GM10248 (cell line): ENCODE measurements around the gene BBS9.

Experiments used
- CTCF ChIA-PET: fragments of 300-600 bp; sonication (Branson Sonifier 250); formaldehyde crosslinking; extraction: SDS; loops from one replicate; lab custom pipeline; 2021; ENCODE audit warnings: antibody characterized with exemption; lab: Yijun Ruan, JAX
- POLR2A ChIA-PET: fragments of 350-650 bp; sonication (Branson Sonifier 250); formaldehyde crosslinking; extraction: SDS; loops from one replicate; lab custom pipeline; 2020; ENCODE audit warnings: antibody characterized with exemption; lab: Yijun Ruan, JAX
- DNase-seq: peaks from one replicate; pipeline ENCODE4 v3.0.0; 2012; ENCODE audit errors: extremely low spot score
- TF ChIP-seq, protein P1 (sequence below): IDR thresholded peaks from 2 replicates; pipeline ENCODE4 v1.5.1; 2012; ENCODE audit warnings: mild to moderate bottlenecking, low read depth; ENCODE audit errors: extremely low read depth, missing control alignments, control extremely low read depth

The BBS9 gene

DNA sequence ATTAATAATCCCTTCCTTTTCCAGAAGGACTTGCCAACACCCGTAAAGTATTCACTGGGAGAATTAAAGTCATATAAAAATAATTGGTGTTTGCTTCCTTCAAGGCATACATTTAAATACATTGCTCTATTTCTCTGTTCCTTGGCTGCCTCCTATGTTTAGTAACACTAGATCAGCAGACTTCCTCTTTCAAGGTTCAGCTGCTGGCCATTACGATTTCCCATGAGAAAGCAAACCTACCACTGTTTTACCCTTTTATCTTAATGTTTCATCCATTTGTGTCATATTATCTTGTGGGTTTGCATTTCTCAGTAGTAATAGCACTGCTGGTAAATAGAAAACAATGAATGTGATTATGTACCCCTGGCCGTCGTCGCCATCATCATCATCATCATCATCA, 462.1 kb downstream of the BBS9 start:
- POLR2A ChIA-PET, result no interaction called here
- DNase-seq, result no peak
- CTCF ChIA-PET, result interaction anchor here (1.5 kb wide), 1 partner anchor 32 kb away, joined by 3 read pairs; no protein-coding TSS in a partner anchor
- TF ChIP-seq, protein P1, sequence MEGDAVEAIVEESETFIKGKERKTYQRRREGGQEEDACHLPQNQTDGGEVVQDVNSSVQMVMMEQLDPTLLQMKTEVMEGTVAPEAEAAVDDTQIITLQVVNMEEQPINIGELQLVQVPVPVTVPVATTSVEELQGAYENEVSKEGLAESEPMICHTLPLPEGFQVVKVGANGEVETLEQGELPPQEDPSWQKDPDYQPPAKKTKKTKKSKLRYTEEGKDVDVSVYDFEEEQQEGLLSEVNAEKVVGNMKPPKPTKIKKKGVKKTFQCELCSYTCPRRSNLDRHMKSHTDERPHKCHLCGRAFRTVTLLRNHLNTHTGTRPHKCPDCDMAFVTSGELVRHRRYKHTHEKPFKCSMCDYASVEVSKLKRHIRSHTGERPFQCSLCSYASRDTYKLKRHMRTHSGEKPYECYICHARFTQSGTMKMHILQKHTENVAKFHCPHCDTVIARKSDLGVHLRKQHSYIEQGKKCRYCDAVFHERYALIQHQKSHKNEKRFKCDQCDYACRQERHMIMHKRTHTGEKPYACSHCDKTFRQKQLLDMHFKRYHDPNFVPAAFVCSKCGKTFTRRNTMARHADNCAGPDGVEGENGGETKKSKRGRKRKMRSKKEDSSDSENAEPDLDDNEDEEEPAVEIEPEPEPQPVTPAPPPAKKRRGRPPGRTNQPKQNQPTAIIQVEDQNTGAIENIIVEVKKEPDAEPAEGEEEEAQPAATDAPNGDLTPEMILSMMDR, result no peak

DNA sequence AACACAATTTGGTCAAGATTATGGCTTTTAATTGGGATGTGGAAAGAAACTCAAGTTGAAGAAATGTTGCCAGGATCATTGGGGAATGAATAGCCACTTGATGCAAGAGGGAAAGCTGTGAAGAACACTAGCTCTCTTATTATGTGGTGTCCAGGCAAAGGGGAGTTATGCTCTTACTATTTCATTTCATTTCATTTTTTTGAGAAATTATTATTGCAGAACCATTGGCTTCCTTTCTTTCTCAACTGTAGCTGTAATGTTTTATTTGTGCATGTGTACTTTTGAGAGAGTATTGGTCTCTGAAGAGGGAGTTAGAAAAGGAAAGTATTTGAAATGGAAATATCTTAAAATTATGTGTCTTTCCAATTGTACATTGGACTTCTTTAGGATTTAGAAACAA, 463.4 kb downstream of the BBS9 start:
- no peak for DNase-seq
- ChIA-PET POLR2A (no interaction called here), CTCF (interaction anchor here (1.2 to 1.5 kb wide), 2 partner anchors 22 to 33 kb away, joined by 3 read pairs; no protein-coding TSS in a partner anchor)
- TF ChIP-seq, protein P1, result no peak

DNA sequence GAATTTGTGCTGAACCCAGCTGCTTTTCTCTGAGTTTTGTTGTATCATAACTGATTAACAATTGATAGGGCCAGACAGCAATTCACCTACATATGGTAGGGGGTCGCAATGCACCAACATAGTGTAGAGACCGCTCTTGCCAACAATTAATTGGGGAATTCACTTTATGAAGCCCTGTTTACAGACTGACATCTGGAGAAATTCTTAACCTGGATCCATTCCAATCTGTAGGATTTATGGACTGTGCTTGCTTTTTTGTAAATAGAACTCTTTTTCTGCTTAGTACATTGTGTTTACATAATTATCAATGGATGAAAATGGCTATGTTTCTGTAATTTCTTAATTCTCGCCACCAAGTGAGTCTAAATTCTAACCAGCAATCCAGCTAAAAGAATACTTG, 464.2 kb downstream of the BBS9 start:
- TF ChIP-seq, protein P1, result no peak
- CTCF ChIA-PET, result interaction anchor here (1.2 kb wide), 1 partner anchor 21 kb away, joined by 3 read pairs; no protein-coding TSS in a partner anchor
- POLR2A ChIA-PET, result no interaction called here
- DNase-seq, result no peak

DNA sequence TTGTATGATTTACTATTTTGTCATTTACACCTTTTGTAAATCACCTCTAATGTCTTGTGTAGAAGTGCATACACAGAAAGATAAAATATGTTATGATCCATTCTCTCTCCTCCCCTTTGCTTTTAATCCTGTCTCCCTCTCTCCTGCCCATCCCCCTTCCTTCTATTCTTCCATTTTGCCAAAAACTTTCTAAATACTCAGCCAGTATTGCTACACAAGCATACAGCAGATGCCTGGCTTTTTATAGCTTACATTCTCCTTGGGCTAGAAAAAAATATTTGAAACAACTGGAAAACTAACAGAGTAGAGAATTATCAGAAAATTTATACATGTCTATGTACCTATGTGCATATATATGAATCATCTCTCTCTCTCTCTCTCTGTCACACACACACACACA, 467.3 kb downstream of the BBS9 start:
- ChIA-PET CTCF (interaction anchor here (1.5 kb wide), 1 partner anchor 42 kb away, joined by 3 read pairs; no protein-coding TSS in a partner anchor), POLR2A (no interaction called here)
- DNase-seq, result no peak
- TF ChIP-seq, protein P1, result no peak

DNA sequence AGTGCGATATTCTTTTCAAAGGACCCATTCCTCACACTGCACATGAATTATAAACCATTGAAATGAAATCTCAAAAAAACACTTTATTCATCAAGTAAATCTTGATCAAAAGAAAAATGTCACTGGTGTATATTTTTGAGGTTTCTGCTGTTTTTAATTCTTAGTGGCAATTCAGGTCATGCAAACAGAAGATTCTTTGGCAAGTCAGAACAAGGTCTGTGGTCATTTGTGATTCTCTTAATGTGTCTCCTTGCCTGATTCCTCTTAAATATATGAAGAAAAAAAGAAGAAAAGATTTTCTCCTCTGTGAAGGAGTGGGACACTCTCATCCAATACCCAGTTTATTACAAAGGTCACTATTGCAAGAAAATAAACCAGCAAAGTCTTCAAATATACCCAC, 467.8 kb downstream of the BBS9 start:
- POLR2A ChIA-PET, result no interaction called here
- CTCF ChIA-PET, result interaction anchor here (1.5 kb wide), 1 partner anchor 43 kb away, joined by 3 read pairs; no protein-coding TSS in a partner anchor
- no peak for DNase-seq
- TF ChIP-seq, protein P1, result no peak

DNA sequence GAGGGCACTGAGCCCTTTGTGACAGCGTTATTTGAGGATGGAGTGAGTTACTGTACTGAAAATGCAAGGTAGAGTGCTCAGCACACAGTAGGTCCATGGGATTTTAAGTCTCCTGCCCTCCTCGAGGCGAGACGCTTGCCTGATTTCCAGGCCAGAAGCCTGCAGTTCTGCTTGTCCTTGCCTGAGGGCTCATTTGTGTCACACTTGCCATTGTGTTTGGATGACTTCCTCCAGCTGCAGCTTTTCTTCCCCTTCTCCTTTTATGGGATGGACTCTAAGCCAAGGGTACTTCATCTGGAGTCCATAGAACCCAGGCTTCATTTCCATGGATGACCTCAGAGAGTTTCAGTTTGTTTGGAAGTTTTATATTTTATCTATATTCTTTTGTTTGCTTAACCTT, 471.7 kb downstream of the BBS9 start:
- TF ChIP-seq, protein P1, result no peak
- DNase-seq, result no peak
- ChIA-PET CTCF (interaction anchor here (1.2 to 1.4 kb wide), 2 partner anchors 12 to 28 kb away, joined by 3 read pairs; no protein-coding TSS in a partner anchor), POLR2A (no interaction called here)
